HPDE6-E6E7 (cell line): ENCODE results near the gene CIB4.
A peak's percentile ranks its signal among the peaks of the same experiment; 100 is the strongest.

Experiments used
- DNase-seq: peaks from one replicate; pipeline ENCODE4 v3.0.0; 2011; ENCODE audit warnings: missing footprints; ENCODE audit errors: extremely low spot score

CIB4 gene

GRCh38 chr2:26550276-26551015 is 90.7 kb downstream of the CIB4 start:
- DNase-seq: no peak

DNA sequence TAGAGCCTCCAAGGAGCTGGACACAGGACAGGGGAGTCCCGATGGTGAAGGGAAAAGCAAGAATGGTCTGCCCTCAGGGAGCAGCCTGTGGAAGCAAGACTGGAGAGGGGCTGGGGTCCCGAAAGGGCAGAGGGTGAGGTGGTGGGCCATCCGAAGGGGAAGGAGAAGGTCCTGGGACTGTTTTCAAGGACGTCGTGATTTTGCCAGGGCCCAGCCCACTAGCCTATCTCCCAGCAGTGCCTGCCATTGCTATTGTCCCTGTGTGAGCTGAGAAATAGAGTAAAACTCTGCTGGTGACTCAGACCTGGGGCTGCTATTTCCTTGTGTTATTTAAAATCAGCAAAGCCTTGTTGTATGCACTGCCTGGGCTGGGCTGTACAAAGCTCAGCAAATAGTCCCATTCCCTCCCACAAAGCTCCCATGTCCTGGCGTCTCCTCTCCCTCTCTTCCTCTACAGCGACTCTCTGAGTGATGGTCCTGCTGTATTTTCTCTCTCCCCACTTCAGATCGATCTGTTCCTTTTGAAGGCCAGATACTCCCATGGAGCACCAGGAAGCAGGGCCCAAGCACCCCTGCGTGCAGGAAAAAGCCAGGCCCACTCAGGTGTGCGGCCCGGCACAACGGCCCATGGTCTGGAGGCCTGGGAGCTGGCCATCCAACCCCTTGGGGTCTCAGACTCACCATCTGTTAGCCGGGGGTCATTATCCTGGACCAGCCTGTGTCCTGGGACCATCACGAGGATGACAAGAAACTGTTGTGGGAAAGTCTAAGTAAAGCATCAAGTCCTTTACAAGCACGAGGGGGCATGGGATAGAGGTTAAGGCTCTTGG is 98.3 kb downstream of the CIB4 start:
- peak; percentile 29 for DNase-seq

- no peak for DNase-seq
Observed at GRCh38 chr2:26542194-26542455, 99.0 kb downstream of the CIB4 start.

- DNase-seq: no peak
Observed at GRCh38 chr2:26541401-26542193, 99.6 kb downstream of the CIB4 start.

DNA sequence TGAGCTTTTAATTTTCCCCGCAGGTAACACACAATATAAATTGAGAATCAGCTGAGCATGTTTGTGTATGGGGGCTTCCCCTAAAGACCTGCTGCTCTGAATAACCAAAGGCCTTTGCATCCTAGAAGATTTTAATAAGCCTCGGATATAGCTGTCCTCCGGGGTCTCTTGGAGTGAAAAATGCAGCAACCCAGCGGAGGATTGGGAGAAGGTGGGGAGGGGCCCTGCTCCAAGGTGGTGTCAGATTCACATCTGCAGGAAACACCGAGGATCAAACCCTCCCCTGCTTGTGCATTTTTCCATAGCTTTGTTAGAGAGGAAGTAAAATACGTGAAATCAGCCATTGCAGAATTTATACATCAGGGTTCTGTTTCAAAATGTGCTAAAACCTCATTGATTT is 100.2 kb downstream of the CIB4 start:
- DNase-seq: no peak

DNA sequence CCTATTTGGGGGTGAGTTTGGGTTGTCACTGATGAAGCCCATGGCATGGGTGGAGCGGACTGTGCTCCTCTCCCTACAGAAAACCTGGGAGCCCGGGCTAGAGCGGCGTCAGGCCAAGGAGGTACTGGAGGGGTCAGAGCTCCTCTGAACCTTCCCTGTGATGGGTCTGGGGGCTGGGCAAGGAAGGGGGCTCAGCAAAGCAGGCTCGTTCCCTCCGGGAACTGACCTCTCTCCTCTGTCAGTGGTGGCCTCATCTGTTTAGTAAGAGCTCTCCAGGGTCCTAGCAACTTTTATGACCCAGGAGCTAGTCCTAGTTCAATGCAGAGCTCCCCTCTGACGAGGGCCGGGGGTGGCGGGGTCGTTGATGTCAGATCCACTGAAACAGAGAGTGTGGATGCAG is 100.9 kb downstream of the CIB4 start:
- DNase-seq: no peak

- DNase-seq: no peak
Observed at GRCh38 chr2:26537826-26538475, 103.2 kb downstream of the CIB4 start.

DNA sequence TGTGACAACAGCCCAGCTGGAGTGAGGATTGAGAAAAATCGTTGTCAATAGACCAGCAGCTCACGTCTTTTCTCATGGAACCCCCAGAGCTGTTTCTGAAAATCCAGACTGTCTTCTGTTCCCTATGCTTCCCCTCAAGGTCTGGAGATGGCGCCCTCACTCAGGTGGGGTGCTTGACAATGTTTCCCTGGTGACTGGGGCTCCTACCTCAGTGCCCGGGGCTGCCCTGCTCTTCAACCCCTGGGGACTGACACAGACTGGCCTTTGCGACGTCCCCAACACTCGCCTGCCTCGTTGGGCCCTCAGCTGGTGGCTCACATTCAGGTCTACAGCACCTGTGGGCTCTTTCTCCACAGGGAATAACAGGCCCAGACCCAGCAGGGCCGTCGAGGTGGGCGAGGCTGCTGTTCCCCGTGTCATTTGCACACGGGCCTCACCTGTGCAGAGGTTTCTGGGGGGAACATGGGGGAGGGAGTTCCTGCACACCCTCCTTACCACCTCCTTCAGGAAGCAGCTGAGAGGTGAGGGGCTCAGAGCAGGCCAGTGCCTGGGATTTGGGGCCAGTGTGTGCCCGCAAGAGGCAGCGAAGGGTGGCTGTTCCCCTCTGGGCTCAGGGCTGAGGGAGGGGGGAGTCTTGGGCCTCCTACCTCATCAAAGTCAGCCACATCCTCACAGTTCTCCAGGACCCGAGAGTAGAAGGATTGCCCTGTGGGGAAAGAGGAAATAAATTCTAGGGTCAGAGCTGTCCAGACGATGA is 103.9 kb downstream of the CIB4 start:
- no peak for DNase-seq

- DNase-seq: no peak
Observed at GRCh38 chr2:26536371-26537068, 104.6 kb downstream of the CIB4 start.

GRCh38 chr2:26535663-26536275 is 105.4 kb downstream of the CIB4 start:
- no peak for DNase-seq

- DNase-seq: no peak
Observed at GRCh38 chr2:26534865-26535662, 106.1 kb downstream of the CIB4 start.

DNA sequence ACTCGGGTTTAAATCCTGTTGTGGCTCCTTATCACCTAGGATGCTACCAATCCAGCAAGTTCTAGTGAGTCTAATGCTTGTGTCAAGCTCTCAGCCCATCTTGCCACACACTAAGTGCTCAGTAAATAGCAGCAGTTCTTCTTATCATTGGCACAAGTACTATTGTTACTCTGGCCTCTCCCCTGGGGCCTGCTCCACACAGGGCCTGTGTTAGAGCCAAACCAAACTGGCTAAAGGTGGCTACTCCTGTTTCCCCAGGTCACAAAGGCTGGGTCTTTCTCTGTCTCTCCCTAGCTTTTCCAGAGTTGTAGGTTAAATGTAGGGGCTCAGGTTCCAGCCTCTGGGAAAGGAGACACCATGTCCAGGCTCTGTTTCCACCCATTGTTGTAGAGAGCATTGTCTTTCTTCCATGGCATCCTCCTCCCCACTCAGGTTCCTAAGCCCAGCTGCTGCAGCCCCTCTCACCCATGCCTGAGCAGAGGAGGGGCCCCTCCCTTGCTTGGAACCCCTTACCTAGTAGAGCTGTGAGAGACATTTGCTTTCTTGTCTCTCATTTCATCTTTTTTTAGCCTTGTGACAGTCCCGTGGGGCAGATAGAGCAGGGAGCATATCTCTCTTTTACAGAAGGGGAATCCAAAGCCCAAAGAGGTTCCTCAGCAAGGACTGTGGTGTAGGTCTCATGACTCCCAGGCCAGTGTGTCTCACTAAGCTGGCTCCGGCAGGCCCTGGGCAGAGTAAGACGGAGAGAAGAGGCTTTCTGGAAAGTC is 106.9 kb downstream of the CIB4 start:
- no peak for DNase-seq

- DNase-seq: no peak
Observed at GRCh38 chr2:26533661-26534060, 107.5 kb downstream of the CIB4 start.

- DNase-seq: no peak
Observed at GRCh38 chr2:26532301-26533250, 108.6 kb downstream of the CIB4 start.
